ENCODE results near the gene PRSS12. TPM values are rescaled to one million over a fixed set of nuclear protein-coding genes. Genes with fewer than 3 reads are reported as not detected.
"Not testable (repeated sequence)": the region's sequence is repeated elsewhere in the genome, so short reads cannot be mapped to it uniquely, and the experiment has no call there.

PRSS12 gene
- polyA plus RNA-seq, 1 donor from 2014 or later, result not detected

GRCh38 chr4:118318931-118319330, 33.9 kb downstream of the PRSS12 start:
- Mint-ChIP-seq H3K27me3 (peaks cover 4% of the 10 kb centered on the region), H3K9me3 (no peaks in the 10 kb centered on the region), H3K4me1 (no peaks in the 10 kb centered on the region), H3K36me3 (no peaks in the 10 kb centered on the region), H3K4me3 (no peak overlapping the region), H3K27ac (no peak overlapping the region)

GRCh38 chr4:118317691-118318090, 35.1 kb downstream of the PRSS12 start:
- H3K9me3 Mint-ChIP-seq, result no peaks in the 10 kb centered on the region
- H3K4me3 Mint-ChIP-seq, result no peak overlapping the region
- peaks cover 4% of the 10 kb centered on the region for H3K27me3 Mint-ChIP-seq
- no peaks in the 10 kb centered on the region for H3K36me3 Mint-ChIP-seq
- no peak overlapping the region for H3K27ac Mint-ChIP-seq
- no peaks in the 10 kb centered on the region for H3K4me1 Mint-ChIP-seq

DNA sequence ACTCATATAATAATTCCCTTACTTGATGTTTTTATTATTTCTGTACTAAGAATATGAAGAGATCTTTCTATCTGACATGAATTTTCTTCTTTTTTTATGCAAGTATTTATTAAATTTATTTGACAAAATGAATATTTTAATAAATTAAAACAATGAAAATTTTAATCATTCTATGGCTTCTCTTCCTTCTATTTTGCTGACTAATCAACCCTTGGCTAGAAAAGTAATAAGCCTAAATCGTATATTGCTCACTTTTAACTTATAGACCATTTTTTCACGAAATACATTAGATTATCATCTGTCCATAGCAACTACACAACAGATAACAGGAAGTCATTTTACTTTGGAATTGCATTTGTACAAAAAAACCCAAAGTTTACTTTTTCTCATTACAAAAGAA, 38.6 kb downstream of the PRSS12 start:
- no peaks in the 10 kb centered on the region for H3K36me3 Mint-ChIP-seq
- H3K27me3 Mint-ChIP-seq, result peaks cover 4% of the 10 kb centered on the region
- no peaks in the 10 kb centered on the region for H3K4me1 Mint-ChIP-seq
- H3K27ac Mint-ChIP-seq, result no peak overlapping the region
- H3K9me3 Mint-ChIP-seq, result no peaks in the 10 kb centered on the region
- no peak overlapping the region for H3K4me3 Mint-ChIP-seq

DNA sequence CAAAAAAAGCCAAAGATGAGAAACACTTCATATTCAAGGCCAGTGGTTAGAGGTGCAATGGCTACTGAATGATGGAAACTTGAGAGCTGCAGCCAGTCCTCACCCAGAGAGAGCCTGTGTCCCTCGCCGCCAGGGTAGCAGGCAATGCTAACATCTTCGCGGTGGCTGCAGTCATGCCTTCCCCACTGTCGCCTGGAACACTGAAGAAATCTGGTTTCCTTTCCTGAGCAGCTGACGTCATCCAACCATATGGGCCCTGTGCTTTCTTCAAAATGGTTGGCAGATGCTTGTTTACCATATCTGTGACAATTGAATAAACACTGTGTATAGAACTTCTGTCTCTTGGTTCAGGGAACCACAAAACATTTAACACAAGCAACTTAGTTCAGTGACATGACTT, 39.7 kb downstream of the PRSS12 start:
- Mint-ChIP-seq H3K4me1 (no peaks in the 10 kb centered on the region), H3K36me3 (no peaks in the 10 kb centered on the region), H3K27ac (no peak overlapping the region), H3K4me3 (no peak overlapping the region), H3K9me3 (no peaks in the 10 kb centered on the region), H3K27me3 (no peaks in the 10 kb centered on the region)

DNA sequence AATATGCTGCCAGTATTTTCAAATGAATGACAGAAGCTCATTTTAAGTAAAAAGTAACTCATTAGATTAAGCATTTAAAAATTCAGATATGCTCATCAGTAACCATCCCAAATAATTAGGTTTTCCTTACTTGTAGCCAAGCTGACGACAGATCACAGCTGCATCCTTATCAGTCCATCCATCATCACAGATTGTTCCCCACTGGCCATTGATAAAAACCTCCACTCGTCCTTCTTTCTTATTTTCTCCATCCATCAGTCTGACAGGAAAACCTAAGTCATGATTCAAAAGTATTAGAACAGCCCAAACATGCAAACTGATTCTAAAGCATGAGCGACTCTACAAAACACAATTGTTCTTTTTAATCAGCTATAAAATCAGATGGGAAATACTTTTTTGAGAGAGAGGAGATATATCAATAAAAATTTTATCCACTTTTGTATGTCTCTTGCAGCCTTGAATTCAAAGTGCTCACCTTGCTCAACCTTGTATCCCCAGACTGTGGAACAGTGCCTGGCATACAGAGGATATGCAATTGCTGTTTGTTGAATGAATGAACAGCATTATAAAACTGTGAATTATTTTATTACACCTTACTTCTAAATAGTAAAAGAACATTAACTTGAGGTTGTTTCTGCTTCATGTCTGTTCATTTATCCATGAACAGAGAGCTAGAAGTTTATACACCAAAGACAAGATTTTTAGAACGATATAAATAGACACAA, 44.3 kb downstream of the PRSS12 start:
- H3K27ac Mint-ChIP-seq, result no peak overlapping the region
- H3K36me3 Mint-ChIP-seq, result no peaks in the 10 kb centered on the region
- no peaks in the 10 kb centered on the region for H3K4me1 Mint-ChIP-seq
- H3K4me3 Mint-ChIP-seq, result no peak overlapping the region
- peaks cover 4% of the 10 kb centered on the region for H3K27me3 Mint-ChIP-seq
- no peaks in the 10 kb centered on the region for H3K9me3 Mint-ChIP-seq

DNA sequence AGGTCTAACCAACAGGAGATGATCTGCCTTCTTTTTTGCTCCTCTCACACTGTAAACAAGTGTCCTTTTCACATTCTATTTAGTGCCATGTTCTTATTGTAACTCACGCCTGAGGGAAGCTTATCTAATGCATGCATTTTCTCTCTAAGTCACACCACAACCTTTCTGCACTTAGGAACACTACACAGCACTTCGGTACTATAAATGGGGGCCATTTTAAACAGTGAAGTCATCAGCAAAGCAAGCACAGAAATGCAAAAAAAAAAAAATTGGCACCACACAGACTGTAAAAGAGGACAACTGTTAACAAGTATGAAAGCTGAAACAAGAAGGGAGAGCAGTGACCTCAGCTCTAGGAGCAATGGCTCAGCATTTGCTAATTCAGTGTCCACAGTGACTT, 45.2 kb downstream of the PRSS12 start:
- Mint-ChIP-seq H3K36me3 (no peaks in the 10 kb centered on the region), H3K27ac (no peak overlapping the region), H3K4me1 (no peaks in the 10 kb centered on the region), H3K9me3 (no peaks in the 10 kb centered on the region), H3K4me3 (no peak overlapping the region), H3K27me3 (peaks cover 4% of the 10 kb centered on the region)

GRCh38 chr4:118299619-118300018, 53.2 kb downstream of the PRSS12 start:
- not testable (repeated sequence) for H3K36me3 Mint-ChIP-seq, H3K4me1 Mint-ChIP-seq, H3K4me3 Mint-ChIP-seq, H3K27ac Mint-ChIP-seq, H3K27me3 Mint-ChIP-seq, H3K9me3 Mint-ChIP-seq

DNA sequence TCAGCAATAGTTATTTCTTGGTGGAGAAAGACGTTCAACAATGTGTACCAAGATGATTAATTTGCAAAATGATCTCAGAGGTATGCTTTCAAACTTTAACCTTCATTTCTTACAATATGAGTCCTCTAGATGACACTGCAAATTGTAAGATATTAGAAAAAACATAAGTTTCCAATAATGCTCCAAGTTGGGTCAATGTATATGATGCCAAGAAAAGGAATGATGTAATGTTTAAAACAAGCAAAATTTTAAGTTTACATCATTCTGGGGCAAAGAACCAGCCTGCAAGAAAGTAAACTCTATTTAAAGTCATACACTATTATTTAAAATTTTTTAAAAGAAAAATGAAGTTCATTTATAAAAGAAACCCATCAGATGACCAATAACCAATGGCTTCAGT, 56.1 kb downstream of the PRSS12 start:
- Mint-ChIP-seq H3K4me1 (no peaks in the 10 kb centered on the region), H3K27ac (no peak overlapping the region), H3K4me3 (no peak overlapping the region), H3K36me3 (peaks cover 4% of the 10 kb centered on the region), H3K9me3 (no peaks in the 10 kb centered on the region), H3K27me3 (no peaks in the 10 kb centered on the region)

DNA sequence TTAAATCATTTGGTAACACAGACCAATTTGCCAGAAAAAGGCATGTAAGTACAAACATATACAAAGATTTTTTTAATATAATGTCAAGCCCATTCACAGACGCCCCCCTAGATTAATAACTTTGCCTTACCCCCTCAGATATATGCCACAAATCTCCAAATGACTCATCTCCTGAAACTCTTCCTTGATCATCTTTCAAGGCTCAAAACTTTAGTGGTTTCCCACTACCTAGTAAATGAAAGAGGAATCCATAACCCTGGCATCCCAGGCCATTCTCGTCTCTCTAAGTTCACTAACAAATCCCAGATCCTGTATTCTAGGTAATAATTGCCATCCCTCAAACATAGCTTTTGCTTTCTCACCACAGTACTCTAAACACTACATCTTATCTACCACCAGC, 61.9 kb downstream of the PRSS12 start:
- H3K9me3 Mint-ChIP-seq, result no peaks in the 10 kb centered on the region
- H3K27ac Mint-ChIP-seq, result no peak overlapping the region
- H3K4me1 Mint-ChIP-seq, result no peaks in the 10 kb centered on the region
- no peak overlapping the region for H3K4me3 Mint-ChIP-seq
- H3K27me3 Mint-ChIP-seq, result no peaks in the 10 kb centered on the region
- H3K36me3 Mint-ChIP-seq, result peaks cover 8% of the 10 kb centered on the region

DNA sequence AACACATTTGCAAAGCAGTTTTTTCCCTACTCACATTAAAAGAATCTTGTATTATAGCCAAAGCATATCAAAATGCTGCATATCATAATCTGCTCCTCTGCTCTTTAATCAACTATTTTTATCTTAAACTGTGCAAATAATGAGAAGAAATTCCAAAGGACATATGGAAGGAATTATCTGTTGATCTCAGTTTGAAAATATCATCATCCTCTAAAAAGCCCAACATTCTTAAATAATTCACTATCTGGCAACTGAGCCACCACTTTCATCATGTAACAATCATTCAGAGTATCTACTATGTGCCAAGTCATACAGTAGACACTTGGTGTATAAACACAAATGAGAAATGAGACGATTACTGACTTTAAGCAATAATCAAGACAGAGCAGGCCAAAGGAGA, 63.0 kb downstream of the PRSS12 start:
- no peak overlapping the region for H3K27ac Mint-ChIP-seq
- H3K9me3 Mint-ChIP-seq, result no peaks in the 10 kb centered on the region
- no peaks in the 10 kb centered on the region for H3K4me1 Mint-ChIP-seq
- no peak overlapping the region for H3K4me3 Mint-ChIP-seq
- H3K36me3 Mint-ChIP-seq, result peaks cover 8% of the 10 kb centered on the region
- H3K27me3 Mint-ChIP-seq, result no peaks in the 10 kb centered on the region

DNA sequence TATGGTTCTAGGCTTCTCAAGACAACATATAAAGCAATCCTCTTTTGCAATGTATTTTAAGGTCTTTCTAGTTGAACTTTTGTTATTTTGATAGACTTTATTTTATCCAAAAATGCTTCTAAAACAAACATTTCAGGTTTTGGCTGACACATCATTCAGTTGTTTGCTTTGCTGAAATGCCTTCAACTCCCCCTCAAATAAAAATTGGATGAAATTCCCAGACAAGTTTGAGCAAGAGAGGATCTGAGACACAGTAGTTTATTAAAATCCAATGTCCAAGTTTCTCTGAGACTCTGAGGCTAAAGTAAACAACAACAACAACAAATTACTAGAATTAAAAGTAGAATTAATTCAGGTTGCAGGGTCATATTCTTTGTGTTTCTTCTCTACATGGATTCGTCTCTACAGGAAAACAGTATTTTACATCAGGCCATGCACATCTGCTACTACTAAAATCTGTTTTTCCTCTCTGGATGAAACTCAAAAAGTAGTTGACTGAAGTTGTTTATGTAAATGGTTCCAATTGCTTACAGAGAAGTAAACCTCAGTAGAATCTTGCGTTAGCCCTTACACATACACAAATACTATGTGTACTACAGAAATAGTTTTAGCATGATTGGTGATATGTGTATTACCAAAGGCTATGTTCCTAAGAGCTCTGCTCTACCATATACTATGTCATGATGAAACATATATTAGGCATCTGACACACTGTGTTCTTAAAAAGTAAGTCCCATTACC, 64.9 kb downstream of the PRSS12 start:
- Mint-ChIP-seq H3K27ac (no peak overlapping the region), H3K27me3 (no peaks in the 10 kb centered on the region), H3K36me3 (peaks cover 4% of the 10 kb centered on the region), H3K4me3 (no peak overlapping the region), H3K4me1 (peaks cover 12 to 14% (median 13%) of the 10 kb centered on the region in 3 donors), H3K9me3 (no peaks in the 10 kb centered on the region)

GRCh38 chr4:118286685-118287084, 66.1 kb downstream of the PRSS12 start:
- H3K9me3 Mint-ChIP-seq, result no peaks in the 10 kb centered on the region
- no peak overlapping the region for H3K4me3 Mint-ChIP-seq
- H3K4me1 Mint-ChIP-seq, result peaks cover 13 to 24% (median 14%) of the 10 kb centered on the region in 3 donors
- no peak overlapping the region for H3K27ac Mint-ChIP-seq
- peaks cover 4% of the 10 kb centered on the region for H3K36me3 Mint-ChIP-seq
- H3K27me3 Mint-ChIP-seq, result no peaks in the 10 kb centered on the region

DNA sequence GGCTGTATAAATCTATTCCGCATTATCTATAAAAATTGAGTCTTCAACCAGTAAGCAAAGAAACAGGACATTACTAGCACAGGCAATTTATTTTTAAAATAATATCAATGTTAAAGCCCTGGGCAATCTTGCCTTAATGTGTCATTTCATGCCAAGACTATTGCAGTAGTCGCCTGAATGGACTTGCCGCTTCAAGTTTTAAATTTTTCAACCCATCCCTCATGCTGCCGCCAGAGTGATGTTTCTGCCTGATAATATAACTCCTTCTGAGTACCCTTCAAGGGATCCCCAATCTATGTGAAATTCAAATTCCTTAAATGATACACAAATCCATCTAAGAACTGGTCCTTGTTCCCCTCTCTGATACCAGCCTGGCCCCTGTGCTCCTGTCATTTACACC, 66.9 kb downstream of the PRSS12 start:
- Mint-ChIP-seq H3K4me1 (peaks cover 17 to 31% (median 17%) of the 10 kb centered on the region in 3 donors), H3K9me3 (no peaks in the 10 kb centered on the region), H3K36me3 (peaks cover 4% of the 10 kb centered on the region), H3K27me3 (no peaks in the 10 kb centered on the region), H3K27ac (no peak overlapping the region), H3K4me3 (no peak overlapping the region)

DNA sequence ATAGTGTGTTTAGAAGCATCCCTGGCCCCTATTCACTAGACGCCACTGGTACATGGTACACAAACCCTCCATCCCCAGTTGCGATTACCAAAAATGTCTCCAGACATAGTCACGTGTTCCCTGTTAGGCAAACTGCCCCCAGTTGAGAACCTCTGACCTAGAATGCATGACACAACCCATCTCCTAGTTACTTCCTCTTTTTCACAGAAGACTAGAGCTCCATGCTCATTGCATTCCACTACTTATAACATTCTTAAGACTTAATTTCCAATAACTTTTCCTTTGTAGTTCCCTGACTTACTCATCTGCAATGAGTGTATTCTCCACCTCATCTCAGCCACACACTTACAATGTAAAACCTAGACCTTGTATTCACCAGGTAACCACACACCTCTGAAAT, 68.6 kb downstream of the PRSS12 start:
- Mint-ChIP-seq H3K27me3 (no peaks in the 10 kb centered on the region), H3K27ac (peak overlapping the region in 2 of 3 donors; percentile 12 to 71), H3K4me3 (peak overlapping the region in 2 of 4 donors; percentile 42 to 55), H3K4me1 (peaks cover 24 to 44% (median 29%) of the 10 kb centered on the region in 3 donors), H3K9me3 (no peaks in the 10 kb centered on the region), H3K36me3 (no peaks in the 10 kb centered on the region)

- no peaks in the 10 kb centered on the region for H3K36me3 Mint-ChIP-seq
- H3K27me3 Mint-ChIP-seq, result no peaks in the 10 kb centered on the region
- H3K4me1 Mint-ChIP-seq, result peaks cover 29 to 47% (median 36%) of the 10 kb centered on the region in 3 donors
- H3K27ac Mint-ChIP-seq, result peak overlapping the region in 2 of 3 donors; percentile 8 to 55
- peak overlapping the region in 1 of 4 donors; percentile 14 for H3K4me3 Mint-ChIP-seq
- H3K9me3 Mint-ChIP-seq, result no peaks in the 10 kb centered on the region
These were observed 70.1 kb downstream of the PRSS12 start for GRCh38 chr4:118282692-118283091.
